Activated naive CD4-positive, alpha-beta T cell treated with anti-CD3 and anti-CD28 coated beads for 36 hours (primary cell): ENCODE data around the gene SLC1A1. TPM values are rescaled to one million over a fixed set of nuclear protein-coding genes. Genes with fewer than 3 reads are reported as not detected.

Experiments
- total RNA-seq, 2 experiments: library from RNA; stranded (reverse); gene quantifications; one replicate each; pipeline ENCODE4 v1.2.3, GENCODE V29; 2021

SLC1A1 gene
- total RNA-seq, 2 experiments from 2014 or later: not detected

Other genes with a start within 250 kb of the SLC1A1 start
- gene GLIS3, start 190.4 kb upstream of the SLC1A1 start, total RNA-seq: 1 to 10 TPM; 1.4 to 1.7 TPM
- gene PLPP6, start 171.8 kb downstream of the SLC1A1 start, total RNA-seq: 1 to 10 TPM; 4.6 to 5.3 TPM
- gene SPATA6L, start 176.0 kb downstream of the SLC1A1 start, total RNA-seq: 1 to 10 TPM in 1 of 2 experiments, under 1 TPM in 1; 0.91 to 1.4 TPM
- gene CDC37L1, start 189.1 kb downstream of the SLC1A1 start, total RNA-seq: 10 to 100 TPM; 13.7 to 14.5 TPM